ENCODE data around the gene CNGB1.
A peak's percentile ranks its signal among the peaks of the same experiment; 100 is the strongest.
"Not testable (repeated sequence)": the region's sequence is repeated elsewhere in the genome, so short reads cannot be mapped to it uniquely, and the experiment has no call there.

The CNGB1 gene

GRCh38 chr16:57981636-57982035 is 10.7 kb upstream of the CNGB1 start:
- intact Hi-C loops (cut with DNase I): no loop called here
- no peak for DNase-seq

- intact Hi-C loops (cut with DNase I): no loop called here
- peak in 1 of 42 donors; percentile 16 for DNase-seq
These were observed 8.2 kb upstream of the CNGB1 start for GRCh38 chr16:57979006-57979585.

DNA sequence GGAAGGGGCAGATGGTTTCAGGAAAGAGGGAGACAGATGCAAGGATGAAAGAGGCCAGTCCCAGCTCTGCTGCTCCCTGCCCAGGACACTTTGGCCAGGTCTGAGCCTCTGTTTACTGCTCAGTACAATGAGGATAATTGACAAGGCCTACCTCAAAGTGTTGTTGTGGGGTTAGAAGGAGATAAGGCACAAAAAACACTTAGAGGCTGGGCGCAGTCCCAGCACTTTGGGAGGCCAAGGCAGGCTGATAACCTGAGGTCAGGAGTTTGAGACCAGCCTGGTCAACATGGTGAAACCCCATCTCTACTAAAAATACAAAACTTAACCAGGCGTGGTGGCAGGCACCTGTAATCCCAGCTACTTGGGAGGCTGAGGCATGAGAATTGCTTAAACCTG is 7.1 kb upstream of the CNGB1 start:
- DNase-seq; intact Hi-C loops (cut with DNase I): not testable (repeated sequence)

DNA sequence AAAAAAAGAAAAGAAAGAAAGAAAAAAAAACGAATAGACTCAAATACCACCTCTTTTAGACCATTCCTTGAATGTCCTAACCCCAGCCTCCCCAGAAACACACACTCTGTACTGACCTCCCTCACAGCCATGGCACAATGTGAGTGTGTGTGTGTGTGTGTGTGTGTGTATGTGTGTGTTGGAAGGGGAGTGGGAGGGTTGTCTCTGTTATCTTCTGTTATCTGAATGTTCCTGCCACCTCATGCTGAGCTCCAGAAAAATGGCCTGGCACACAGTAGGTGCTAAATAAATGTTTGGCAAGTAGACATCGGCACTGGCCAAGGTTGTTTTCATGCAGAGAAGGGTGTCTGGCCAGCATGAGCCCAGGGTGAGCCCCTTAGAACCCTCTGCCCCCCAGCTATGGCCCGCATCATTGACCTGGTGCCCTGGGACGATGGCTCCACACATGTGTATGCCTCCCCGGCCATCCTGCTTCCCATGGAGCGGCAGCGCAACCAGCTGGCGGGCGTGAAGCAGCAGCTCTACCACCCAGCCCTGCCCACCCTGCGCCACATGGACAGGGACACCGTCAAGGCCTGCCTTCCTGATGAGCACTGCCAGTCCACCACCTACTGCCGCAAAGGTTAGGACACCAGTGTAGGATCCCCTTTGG is 6.6 kb upstream of the CNGB1 start:
- intact Hi-C loops (cut with DNase I): no loop called here
- DNase-seq: no peak

- DNase-seq: peak in 35 of 42 donors; percentile 17 to 81 (median 55)
- intact Hi-C loops (cut with DNase I): no loop called here
These were observed 5.4 kb upstream of the CNGB1 start for GRCh38 chr16:57976331-57976796.

DNA sequence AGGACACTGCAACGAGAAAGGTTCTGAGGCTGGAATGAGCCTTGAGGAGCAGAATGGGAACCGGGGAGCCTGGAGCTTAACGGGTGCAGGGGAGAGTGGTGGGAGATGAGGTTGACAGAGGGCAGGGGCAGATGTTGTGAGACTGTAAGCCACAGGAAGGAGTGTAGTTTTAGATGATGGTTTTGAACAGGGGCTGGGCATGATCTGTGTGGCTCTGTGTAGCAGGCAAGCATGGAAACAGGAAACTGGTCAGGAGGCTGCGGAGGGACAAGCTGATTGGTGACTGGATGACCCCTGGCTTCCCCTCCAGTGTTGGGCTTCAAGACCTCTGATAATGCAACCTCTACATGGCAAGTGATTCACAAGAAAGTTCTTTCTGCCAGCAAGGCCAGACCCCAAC is 1.4 kb upstream of the CNGB1 start:
- intact Hi-C loops (cut with DNase I): no loop called here
- no peak for DNase-seq

DNA sequence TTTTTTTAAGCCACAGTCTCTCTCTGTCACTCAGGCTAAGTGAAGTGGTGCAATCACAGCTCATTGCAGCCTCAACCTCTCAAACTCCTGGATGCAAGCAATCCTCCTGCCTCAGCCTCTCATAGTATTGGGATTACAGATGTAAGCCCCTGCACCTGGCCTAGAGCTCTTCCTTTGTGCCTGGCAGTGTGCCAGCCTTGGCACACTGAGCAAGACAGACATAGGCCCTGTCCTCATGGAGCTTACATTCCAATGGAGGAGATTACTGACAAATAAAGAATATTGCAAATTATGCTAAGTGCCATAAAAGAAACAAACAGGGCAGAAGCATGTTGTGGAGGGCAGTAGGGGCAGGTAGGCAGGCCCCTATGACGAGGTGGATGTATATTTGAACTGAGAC is 920 bp upstream of the CNGB1 start:
- intact Hi-C loops (cut with DNase I): no loop called here
- DNase-seq: no peak

- DNase-seq: no peak
- intact Hi-C loops (cut with DNase I): no loop called here
These were observed 609 bp downstream of the CNGB1 start for GRCh38 chr16:57970319-57970718.

- intact Hi-C loops (cut with DNase I): no loop called here
- DNase-seq: no peak
These were observed 1.3 kb downstream of the CNGB1 start for GRCh38 chr16:57969451-57970123.

DNA sequence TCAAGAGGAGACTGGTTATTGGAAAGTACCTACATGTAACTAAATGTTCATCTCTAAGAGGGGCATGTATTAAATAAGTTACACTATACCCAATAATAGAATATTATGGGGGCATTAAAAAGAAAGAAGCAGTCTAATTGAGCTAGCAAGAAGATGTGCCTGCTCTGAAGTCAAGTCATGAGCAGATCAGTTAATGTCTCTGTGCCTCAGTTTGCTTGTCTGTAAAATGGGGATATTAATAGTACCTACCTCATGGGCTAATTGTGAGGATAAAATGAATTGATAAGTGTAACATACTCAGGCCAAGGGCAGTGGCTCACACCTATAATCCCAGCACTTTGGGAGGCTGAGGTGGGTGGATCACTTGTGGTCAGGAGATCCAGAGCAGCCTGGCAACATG is 3.0 kb downstream of the CNGB1 start:
- intact Hi-C loops (cut with DNase I): no loop called here

DNA sequence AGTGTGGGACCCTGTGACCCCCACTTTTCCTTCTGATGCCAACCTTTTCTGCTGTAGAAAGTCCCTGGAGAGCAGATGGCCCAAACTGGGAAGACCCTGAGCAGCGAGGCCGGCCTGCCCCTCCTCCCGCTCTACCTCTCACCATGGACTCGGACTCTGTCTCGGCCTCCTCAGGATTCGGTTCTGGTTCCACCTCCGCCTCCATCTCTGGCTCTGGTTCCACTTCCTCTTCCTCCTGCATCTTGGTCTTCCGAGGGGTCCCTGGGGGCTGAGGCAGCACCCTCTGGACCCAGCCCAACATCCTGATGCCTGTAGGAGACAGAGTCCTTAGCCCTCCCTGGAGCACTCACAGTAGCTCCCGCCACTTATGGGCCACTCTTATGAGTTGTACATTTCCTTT is 3.9 kb downstream of the CNGB1 start:
- no peak for DNase-seq
- intact Hi-C loops (cut with DNase I): no loop called here

More for the DNA sequence above, 3.0 kb downstream of the CNGB1 start:
- DNase-seq: no peak

DNA sequence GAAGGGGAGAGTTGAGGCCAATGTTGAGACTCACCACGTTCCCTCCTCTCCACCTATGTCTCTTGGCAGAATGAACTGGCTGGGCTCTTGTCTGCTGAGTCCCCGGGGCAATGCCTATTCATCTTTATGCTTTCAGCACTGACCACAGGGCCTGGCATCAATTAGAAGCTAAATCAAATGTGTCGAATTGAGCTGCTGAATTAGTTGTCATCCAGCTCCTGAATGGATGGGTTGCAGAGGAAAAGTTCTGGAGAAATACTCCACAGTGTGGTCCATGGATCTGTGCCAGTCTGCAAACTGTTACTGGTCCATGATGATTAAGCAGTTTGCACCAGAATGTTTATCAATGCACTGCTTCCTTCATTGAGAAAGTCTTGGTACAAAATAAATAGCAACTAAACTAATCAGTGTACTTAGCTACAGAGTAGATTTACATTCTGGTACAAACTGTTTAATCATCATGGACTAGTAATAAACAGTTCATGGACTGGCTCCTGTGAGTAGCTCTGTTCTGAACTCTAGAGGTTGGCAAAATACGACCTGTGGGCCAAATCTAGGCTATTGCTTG is 4.6 kb downstream of the CNGB1 start:
- intact Hi-C loops (cut with DNase I): no loop called here
- DNase-seq: no peak

DNA sequence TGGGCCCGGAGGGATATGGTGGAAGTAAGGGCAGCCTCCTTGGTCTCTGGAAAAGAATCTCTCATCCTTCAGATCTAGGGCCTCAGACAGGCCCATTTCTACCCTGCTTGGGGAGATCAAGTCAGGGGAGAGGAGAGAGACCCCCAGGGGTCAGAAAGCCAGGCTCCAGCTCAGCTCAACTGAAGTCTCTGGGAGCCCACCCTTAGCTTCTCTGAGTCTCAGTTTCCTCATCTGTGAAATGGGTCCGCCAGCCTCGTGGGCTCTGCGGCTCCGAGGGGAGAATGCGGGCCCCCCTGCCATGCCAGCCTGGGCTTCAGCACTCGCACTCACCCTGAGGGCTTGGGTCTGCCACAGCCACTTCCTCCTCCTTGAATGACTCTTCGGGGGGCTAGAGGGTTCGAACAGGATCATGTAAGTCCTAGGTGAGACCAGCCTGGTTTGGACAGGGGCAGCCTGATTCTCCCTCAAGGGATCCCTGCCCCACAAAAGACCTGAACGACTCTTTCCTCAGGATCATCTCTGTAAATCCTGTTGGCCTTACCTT is 6.7 kb downstream of the CNGB1 start:
- intact Hi-C loops (cut with DNase I): no loop called here
- DNase-seq: no peak

DNA sequence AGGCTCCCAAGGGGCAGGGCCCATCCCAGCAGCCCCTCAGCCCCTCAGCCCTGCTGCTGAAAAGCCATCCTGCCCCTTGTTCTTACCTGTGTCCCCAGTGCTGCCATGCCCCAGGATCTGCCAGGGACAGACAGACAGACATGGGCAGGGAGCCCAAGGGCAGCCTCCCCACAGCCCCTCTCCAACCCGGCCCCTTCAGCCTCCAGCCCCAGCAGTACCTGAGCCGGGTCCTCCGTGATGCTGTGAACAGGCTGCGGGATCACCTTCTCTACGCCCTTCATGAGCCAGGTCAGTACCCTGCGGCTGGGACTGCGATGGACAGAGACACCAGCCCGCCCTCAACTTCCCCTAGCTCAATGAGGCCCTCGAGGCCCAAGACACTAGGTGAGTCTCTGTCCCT is 8.2 kb downstream of the CNGB1 start:
- intact Hi-C loops (cut with DNase I): no loop called here

DNA sequence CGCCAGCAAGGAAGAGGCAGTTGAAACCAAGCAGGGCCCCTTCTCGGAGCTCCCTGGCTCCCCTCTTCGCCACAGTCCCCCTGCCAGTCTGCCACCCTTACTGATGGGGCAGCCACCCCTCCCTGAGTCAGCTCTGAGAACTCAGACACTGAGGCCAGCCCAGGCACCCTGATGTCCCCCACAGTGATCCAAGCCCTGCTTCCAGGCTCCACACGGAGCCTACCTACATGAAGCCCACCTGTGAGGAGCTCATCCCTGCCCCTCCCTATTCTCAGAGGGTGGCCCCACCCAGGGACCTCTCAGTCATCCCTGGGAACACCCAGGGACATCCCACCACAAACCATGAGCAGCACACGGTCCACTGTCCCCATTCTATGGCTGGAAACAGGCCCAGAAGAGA is 8.9 kb downstream of the CNGB1 start:
- DNase-seq: no peak
- intact Hi-C loops (cut with DNase I): no loop called here

More for the DNA sequence above, 8.2 kb downstream of the CNGB1 start:
- no peak for DNase-seq

- no peak for DNase-seq
- intact Hi-C loops (cut with DNase I): no loop called here
These were observed 9.4 kb downstream of the CNGB1 start for GRCh38 chr16:57961538-57961937.

DNA sequence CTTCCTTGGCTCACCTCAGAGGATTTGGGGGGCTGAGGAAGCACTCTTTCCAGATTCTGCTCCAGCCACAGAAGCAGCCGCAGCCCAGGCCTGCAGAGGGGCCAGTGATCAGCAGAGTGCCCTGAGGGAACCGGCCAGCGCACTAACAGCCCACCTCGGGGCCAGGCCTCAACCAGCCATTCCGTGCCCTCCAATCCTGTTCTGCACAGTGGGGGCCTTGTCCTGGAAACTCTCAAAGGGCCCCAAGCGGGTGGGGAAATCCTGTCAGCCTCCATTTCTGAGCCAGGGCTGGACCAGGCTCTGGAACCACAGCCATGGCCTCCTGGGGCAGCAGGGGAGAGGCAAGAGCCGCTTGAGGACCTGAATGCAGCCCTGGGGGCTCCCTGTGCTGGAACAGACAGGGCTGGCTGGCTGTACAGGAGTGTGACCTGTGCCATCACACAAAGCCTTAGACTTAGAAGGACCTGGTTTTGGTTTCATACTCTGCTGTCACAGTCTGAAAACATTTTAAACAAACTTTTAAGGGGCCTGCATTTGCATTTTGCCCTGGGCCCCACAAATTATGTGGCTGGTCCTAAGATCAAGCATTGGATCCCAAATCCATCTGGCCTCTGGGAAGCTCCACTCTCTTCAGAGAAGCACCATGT is 10.0 kb downstream of the CNGB1 start:
- intact Hi-C loops (cut with DNase I): no loop called here
- DNase-seq: no peak

GRCh38 chr16:57960310-57960709 is 10.6 kb downstream of the CNGB1 start:
- no peak for DNase-seq
- intact Hi-C loops (cut with DNase I): no loop called here

GRCh38 chr16:57959804-57960203 is 11.1 kb downstream of the CNGB1 start:
- no peak for DNase-seq
- intact Hi-C loops (cut with DNase I): no loop called here

GRCh38 chr16:57959121-57959520 is 11.8 kb downstream of the CNGB1 start:
- intact Hi-C loops (cut with DNase I): no loop called here
- no peak for DNase-seq

Data from head of caudate nucleus (tissue), 42 donors.